ENCODE data around the gene ANXA9.

DNA sequence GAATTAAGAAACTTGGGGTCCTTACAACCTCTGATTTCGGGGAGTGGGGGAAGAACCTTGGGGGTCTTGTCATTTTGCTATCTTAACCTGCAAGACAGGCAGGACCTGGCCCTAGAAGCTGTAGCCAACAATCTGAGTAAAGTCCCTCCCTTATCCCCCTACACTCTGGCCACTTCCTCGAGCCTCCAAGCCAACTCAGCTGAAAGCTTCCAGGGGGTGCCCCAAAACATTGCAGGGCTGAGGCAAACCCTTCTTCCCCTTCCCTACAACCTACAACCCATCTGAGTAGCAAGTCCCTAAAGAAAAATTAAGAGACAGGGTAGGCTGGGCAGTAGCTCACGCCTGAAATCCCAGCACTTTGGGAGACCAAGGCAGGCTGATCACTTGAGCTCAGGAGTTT is 12.5 kb upstream of the ANXA9 start:
- TF ChIP-seq CTCF (IDR thresholded peaks at IDR 0.05), result no peak
- no peak for TF ChIP-seq EZH2 (IDR thresholded peaks at IDR 0.05)
